HG03045 (cell line): ENCODE measurements around the gene DENND2D.

Experiments used
- ATAC-seq: cut with Tn5 transposase; IDR thresholded peaks from one replicate; pipeline ENCODE4 v1.9.1; 2021; ENCODE audit warnings: mild to moderate bottlenecking, moderate library complexity; ENCODE audit not compliant: unreplicated experiment

DENND2D gene

GRCh38 chr1:111204201-111204982, 3.9 kb upstream of the DENND2D start:
- ATAC-seq, result peak; percentile 78

GRCh38 chr1:111203681-111204200, 3.3 kb upstream of the DENND2D start:
- peak; percentile 47 for ATAC-seq

DNA sequence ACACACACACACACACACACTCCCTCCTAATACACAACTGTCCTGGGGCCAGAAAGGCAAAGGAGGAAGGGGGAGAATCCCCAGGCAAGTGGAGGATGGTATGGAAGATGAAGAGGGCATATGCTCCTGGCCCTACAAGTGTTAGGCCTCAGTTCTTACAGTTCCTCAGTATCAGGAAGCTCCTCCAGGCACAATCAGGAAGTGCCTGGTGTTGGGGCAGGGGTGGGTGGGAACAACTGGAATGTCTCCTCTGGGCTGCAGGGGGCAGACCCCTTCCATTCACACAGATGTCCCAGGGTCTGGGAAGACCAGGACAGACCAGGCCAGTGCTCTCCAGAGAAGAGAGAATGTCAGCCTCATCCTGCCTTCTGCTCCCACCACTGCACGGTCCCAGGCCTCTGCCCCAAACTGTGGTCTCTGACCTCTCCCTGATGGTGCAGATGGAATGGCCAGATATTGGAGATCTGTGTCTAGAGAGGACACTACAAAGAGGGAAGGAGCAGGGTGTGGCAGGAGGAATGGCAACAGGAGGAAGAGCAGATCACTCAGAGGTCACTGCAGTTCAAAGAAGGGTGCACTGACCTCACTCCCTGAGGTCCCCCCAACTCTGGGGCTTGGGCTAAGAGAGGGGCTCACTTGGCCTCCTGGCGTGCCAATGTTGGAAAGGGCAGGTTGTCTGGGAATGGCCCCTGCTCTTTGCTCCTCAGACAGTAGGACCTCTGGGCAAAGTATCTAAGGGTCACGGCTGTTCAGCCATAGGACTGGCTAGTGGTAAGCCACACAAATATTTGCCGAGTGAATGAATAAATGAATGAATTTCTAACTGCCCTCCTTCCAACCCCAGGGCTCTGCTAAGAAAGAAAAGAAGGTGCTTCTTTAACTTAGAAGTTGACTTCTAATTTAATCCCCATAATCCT, 2.5 kb upstream of the DENND2D start:
- ATAC-seq, result no peak

- ATAC-seq, result no peak
These were observed 1.9 kb upstream of the DENND2D start for GRCh38 chr1:111202366-111202706.

DNA sequence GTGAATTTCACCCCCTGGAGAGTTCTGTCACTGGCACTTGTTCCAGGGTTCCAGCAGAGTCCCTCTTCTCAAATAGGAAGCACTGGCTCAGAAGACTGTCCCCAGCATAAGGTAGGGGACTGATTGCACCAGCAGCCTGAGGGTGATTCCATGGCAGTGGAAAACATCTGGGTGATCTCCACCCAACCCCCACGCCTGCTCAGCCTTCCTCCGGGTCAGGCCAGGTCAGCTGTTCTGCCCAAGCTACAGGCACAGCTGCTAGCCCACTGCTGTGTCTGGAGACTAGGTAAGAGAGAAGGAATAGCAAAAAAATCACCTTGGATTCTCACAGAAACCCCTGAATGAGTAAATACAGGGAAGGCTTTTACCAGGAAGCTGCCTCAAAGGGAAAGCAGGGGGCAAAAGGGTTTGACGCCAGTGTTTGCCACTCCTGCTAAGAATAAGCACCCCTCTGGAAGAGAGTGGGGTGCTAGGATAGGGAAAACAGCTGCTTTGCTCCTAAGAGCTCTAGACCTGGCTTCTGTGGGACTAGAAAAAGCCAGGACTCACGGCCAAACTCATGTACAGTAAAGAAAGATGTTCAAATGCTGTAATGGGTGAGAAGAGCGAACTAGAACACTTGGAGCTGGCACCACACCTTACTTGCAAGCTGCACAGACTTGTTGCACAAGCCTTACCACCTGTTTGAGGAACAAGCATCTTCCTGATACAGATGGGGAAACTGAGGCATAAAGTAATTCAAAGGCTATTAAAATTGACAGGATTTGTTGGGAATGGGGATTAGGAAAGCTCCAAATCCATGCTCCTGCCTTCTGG, 1.0 kb upstream of the DENND2D start:
- no peak for ATAC-seq

- ATAC-seq, result no peak
These were observed 336 bp upstream of the DENND2D start for GRCh38 chr1:111200802-111201161.

- ATAC-seq, result no peak
These were observed 1.1 kb downstream of the DENND2D start for GRCh38 chr1:111199329-111199728.

DNA sequence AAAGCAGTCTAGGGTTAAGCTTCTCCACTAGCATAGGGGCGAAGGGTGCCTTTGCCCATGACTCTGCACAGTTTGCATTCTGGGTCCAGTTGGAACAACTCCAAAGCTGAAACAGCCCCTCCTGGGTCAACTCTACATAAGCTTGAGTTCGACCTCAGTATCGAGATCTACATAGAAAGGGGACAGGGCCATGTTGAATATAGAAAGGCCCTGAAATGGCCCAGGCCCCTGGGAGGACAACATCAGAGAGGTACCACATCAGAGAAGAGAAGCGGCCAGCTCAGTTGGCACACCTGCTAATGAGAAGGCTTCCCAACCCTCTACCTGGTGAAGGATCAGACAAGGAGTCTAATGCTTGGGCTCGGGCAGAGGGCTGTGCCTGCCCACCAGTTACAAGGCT, 1.6 kb downstream of the DENND2D start:
- no peak for ATAC-seq

- no peak for ATAC-seq
These were observed 2.7 kb downstream of the DENND2D start for GRCh38 chr1:111197598-111198284.

DNA sequence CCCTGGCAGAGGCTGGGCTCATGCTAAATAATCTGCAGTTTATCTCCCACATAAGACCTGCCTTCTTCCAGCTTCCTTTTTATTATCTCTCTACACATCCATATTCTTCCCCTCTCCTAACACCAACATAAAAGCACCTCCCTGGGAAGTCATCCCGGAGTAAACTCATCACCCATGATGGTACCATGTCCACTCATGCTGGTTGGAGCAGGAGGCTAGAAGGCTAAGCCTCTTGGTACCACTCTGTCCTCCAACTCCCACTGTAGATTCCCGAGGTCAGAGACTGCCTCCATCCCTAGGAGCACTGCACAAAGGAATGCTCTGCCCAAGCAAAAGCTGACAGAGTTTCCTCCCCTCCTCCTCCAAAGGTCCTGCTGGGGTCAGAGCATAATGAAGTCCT, 4.2 kb downstream of the DENND2D start:
- no peak for ATAC-seq

- no peak for ATAC-seq
These were observed 5.3 kb downstream of the DENND2D start for GRCh38 chr1:111195002-111195684.

DNA sequence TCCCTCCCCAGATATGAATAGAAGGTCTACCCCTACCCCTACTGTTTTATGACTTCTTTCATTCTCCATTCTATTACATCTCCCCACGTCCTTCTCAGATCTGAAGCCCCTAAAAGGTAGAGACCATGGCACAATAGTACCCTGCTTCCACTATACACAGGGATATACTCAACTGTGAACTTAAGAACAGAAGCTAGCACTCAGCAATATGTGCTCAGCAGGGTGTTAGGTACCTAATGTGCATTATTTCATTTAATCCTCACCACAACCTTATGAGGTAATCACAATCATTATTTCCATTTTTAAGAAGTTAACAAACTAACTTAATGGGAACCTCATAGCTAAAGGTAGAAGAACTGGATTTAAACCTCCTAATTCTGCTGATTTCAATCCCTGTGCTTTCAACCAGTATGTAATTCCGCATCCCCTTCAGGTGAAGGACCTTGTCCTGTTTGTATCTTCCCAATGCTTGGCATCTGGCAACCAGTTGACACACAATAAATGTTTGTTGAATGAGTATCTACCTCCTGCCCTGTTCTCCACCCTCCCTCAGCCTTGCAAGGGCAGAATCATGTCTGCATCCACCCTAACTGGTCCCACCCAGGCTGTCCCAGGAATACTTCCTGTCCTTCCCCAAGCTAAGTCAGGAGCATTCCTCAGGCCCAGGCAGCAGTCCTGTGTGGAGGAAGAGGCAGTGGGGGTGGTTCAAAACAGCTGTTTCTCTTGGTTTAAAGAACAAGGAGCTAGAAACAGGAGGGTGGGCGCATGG, 6.5 kb downstream of the DENND2D start:
- ATAC-seq, result no peak

GRCh38 chr1:111192658-111193519, 7.6 kb downstream of the DENND2D start:
- ATAC-seq, result no peak

- ATAC-seq, result no peak
These were observed 8.4 kb downstream of the DENND2D start for GRCh38 chr1:111192074-111192473.

DNA sequence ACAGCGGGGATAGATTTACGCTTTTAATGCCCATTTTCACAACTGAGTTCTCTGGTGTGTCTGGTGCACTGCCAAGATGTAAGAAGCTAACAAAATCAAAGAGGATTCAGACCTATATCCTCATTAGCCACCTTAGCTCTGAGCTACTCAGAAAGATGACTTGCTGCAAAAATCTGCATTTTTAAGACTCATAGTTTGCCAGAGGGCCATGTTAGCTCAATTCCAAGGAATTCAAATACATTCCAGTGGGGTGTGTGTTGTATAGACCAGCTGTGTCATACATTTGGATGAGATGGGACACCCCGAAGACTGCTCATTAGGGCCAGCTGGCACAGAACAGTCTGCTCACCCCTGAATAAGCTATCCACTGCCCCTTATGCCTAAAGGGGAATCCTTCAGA, 8.9 kb downstream of the DENND2D start:
- no peak for ATAC-seq

- ATAC-seq, result no peak
These were observed 9.5 kb downstream of the DENND2D start for GRCh38 chr1:111190931-111191451.

- ATAC-seq, result no peak
These were observed 15.8 kb downstream of the DENND2D start for GRCh38 chr1:111184663-111185062.
